Measurements from ENCODE around the gene SULT4A1. TPM values are rescaled to one million over a fixed set of nuclear protein-coding genes. Genes with fewer than 3 reads are reported as not detected.

SULT4A1 gene
- total and polyA plus RNA-seq, 2 experiments from 2014 or later: 4.7 to 5.2 TPM

DNA sequence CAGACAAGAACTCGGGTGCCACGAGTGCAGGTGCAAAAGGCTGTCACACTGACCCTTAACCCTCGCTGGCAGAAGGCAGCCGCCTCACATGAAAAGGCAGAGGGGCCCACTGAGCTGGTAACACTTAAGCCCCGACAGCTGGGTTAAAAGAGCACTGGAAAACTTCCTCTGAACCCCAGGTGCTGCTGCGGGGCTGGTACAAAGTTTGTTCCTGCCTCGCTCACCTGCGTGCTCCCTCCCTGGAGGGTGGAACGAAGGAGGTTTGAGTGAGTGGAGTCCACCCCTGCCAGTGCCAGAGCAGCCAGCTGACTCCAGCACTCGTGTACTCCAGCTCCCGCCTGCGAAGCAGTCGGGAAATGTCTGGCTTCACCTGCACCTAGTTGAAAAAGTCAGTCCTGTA, 12.6 kb downstream of the SULT4A1 start:
- DNase-seq (ENCODE audit: low spot score) (no peak), ATAC-seq (no peak)
- H2AFZ ChIP-seq: no peak overlapping the region
- H3F3A ChIP-seq (replicated peaks; ENCODE audit: low read depth): no peaks in the 10 kb centered on the region
- H3K4me3 Mint-ChIP-seq: no peak overlapping the region
- H3K36me3 Mint-ChIP-seq (ENCODE audit: low read depth): no peaks in the 10 kb centered on the region; the same call in 2 of the 3 replicates
- H3K27ac ChIP-seq (ENCODE audit: low read depth): 0 out of 2 replicates have a peak overlapping the region, but pooled peaks have one; percentile 26
- H3K4me1 Mint-ChIP-seq: peaks cover 48% of the 10 kb centered on the region
- TF ChIP-seq EZH2phosphoT487 (IDR thresholded peaks at IDR 0.05; ENCODE audit: unreplicated experiment): no peak
- TF ChIP-seq POLR2AphosphoS5 (IDR thresholded peaks at IDR 0.05; ENCODE audit: low read depth): no peak
- no peak for TF ChIP-seq STAT1 (IDR thresholded peaks at IDR 0.05; ENCODE audit: unreplicated experiment)
- no peaks in the 10 kb centered on the region for H3K9me3 Mint-ChIP-seq
- H3K27me3 Mint-ChIP-seq (ENCODE audit: insufficient read depth, low read depth, poor library complexity): peaks cover 13% of the 10 kb centered on the region
- no peaks in the 10 kb centered on the region for H3K9me2 ChIP-seq (ENCODE audit: insufficient read depth)
- no peak overlapping the region for H3K27ac Mint-ChIP-seq
- H3K4me2 ChIP-seq: no peak overlapping the region
- H3K36me3 ChIP-seq (ENCODE audit: insufficient read depth): no peaks in the 10 kb centered on the region
- H3K79me2 ChIP-seq (replicated peaks; ENCODE audit: insufficient read depth): peaks cover 69% of the 10 kb centered on the region
- H3K27me3 ChIP-seq (ENCODE audit: insufficient read depth): no peaks in the 10 kb centered on the region
- no peaks in the 10 kb centered on the region for H3K4me1 ChIP-seq (ENCODE audit: insufficient read depth)
- peaks cover 3% of the 10 kb centered on the region for H4K20me1 ChIP-seq (replicated peaks; ENCODE audit: insufficient read depth)
- no peak overlapping the region for H3K4me3 ChIP-seq

DNA sequence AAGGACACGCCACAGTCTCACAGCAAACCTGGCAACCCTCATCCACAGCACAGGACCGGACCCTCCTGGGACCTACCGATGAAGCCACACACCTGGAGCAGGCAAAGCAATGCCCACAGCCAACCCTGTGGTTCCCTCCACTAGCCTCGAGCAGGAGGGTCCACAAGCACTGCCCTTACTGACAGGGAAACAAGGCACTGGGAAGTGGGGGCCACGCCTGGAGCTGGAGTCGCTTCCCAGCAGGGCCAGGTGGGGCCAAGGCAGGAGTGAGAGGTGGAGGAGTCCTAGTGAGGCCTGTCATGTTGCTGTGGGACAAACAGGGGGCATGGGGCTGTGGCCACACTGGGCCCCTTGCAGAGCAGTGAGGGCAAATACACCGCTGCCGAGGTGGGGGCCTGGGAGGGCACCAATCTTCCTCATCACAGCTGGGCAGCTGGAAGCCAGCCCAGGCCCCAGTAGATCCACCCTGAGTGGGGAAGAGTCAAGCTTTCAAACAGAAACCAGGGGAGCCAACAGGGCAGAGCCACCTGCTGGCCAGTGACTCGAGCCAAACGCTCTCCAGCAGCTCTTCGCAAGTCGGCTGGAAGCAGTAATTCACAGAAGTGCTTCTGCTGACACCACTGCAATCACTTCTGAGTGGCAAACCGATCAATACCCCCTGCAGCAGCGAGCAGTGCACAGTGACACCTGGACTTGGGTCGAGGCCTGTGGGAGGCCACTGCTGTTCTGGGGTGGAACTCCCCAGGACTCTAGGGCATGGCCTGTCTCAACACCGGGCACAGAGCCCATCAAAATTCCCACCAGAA, 13.7 kb downstream of the SULT4A1 start:
- Mint-ChIP-seq H3K9me3 (no peaks in the 10 kb centered on the region; the same call in 2 of the 3 replicates), H3K27ac (peak overlapping the region; percentile 23; the same call in 1 of the 2 replicates), H3K4me3 (no peak overlapping the region), H3K36me3 (ENCODE audit: low read depth) (no peaks in the 10 kb centered on the region; the same call in 2 of the 3 replicates), H3K4me1 (peaks cover 45% of the 10 kb centered on the region), H3K27me3 (ENCODE audit: insufficient read depth, low read depth, poor library complexity) (peaks cover 7% of the 10 kb centered on the region)
- DNase-seq (ENCODE audit: low spot score): peak; percentile 57
- Histone ChIP-seq H3K4me3 (no peak overlapping the region), H3K27ac (ENCODE audit: low read depth) (no peak overlapping the region), H3K36me3 (ENCODE audit: insufficient read depth) (no peaks in the 10 kb centered on the region), H3K4me2 (no peak overlapping the region), H3F3A (replicated peaks; ENCODE audit: low read depth) (no peaks in the 10 kb centered on the region), H3K27me3 (ENCODE audit: insufficient read depth) (no peaks in the 10 kb centered on the region), H3K4me1 (ENCODE audit: insufficient read depth) (no peaks in the 10 kb centered on the region), H2AFZ (no peak overlapping the region), H3K79me2 (replicated peaks; ENCODE audit: insufficient read depth) (peaks cover 71% of the 10 kb centered on the region), H4K20me1 (replicated peaks; ENCODE audit: insufficient read depth) (peaks cover 3% of the 10 kb centered on the region), H3K9me2 (ENCODE audit: insufficient read depth) (no peaks in the 10 kb centered on the region)
- ATAC-seq: peak; percentile 55
- TF ChIP-seq, protein P1, sequence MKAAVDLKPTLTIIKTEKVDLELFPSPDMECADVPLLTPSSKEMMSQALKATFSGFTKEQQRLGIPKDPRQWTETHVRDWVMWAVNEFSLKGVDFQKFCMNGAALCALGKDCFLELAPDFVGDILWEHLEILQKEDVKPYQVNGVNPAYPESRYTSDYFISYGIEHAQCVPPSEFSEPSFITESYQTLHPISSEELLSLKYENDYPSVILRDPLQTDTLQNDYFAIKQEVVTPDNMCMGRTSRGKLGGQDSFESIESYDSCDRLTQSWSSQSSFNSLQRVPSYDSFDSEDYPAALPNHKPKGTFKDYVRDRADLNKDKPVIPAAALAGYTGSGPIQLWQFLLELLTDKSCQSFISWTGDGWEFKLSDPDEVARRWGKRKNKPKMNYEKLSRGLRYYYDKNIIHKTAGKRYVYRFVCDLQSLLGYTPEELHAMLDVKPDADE (IDR thresholded peaks at IDR 0.05): no peak
- TF ChIP-seq, protein P2, sequence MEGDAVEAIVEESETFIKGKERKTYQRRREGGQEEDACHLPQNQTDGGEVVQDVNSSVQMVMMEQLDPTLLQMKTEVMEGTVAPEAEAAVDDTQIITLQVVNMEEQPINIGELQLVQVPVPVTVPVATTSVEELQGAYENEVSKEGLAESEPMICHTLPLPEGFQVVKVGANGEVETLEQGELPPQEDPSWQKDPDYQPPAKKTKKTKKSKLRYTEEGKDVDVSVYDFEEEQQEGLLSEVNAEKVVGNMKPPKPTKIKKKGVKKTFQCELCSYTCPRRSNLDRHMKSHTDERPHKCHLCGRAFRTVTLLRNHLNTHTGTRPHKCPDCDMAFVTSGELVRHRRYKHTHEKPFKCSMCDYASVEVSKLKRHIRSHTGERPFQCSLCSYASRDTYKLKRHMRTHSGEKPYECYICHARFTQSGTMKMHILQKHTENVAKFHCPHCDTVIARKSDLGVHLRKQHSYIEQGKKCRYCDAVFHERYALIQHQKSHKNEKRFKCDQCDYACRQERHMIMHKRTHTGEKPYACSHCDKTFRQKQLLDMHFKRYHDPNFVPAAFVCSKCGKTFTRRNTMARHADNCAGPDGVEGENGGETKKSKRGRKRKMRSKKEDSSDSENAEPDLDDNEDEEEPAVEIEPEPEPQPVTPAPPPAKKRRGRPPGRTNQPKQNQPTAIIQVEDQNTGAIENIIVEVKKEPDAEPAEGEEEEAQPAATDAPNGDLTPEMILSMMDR (conservative IDR thresholded peaks at IDR 0.05; ENCODE audit: low read depth in 2 of 2): peak; percentile 42 to 56

All from GM23338 (cell line).